HG03342 (cell line): ENCODE measurements around the gene SAMD1.
A peak's percentile ranks its signal among the peaks of the same experiment; 100 is the strongest.

Experiments
- ATAC-seq: cut with Tn5 transposase; IDR thresholded peaks from one replicate; pipeline ENCODE4 v1.9.1; 2021; ENCODE audit warnings: mild to moderate bottlenecking, moderate library complexity; ENCODE audit not compliant: unreplicated experiment

SAMD1 gene

DNA sequence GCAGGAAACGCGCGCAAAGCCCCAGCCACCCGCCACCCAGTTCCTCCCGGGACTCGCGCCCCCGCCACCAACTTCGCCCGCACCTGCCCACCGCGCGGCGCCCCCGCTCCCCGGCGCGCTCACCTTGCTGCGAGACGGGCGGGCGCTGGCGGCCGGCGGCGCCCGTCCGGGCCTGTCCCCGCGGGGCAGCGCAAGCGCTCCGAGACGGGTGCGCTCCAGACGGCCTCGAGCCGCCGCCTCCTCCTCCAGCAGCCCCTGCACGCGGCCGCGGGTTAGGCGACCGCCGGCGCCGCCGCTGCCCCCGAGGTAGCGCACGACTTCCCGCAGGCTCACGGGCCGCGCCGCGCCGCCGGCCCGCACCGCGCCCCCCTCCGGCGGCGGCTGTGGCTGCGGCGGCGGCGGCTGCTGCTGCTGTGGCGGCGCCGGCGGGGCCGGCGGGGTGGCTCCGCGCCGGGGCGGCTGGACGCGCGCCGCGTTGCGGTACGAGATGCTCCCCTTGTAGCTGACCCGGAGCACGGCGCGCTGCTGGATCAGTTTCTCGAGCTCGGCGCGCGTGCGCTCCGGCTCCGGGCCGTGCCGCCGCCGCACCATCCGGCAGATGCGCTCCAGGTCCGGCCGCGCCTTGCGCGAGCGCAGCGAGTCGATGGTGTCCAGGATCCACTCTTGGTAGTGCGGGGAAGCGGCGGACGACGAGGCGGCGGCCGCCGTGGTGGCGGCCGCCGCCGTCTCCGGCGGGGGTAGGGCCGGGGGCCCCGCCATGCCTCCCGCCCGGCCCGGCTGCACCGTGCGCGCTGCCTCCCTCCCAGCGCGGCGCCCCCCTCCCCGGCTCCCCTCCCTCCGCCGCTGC, 666 bp downstream of the SAMD1 start:
- peak; percentile 27 for ATAC-seq

DNA sequence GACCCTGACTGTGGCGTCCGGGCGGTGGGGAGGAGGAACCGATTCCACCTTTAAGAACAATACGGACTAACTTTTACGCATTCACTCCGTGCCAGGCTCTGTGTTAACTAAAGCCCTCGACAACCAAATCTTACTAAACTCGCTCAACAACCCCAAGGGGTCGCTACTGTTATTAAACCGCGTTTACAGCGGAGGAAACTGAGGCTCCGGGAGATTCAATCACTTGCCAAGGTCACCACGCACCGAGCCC, 1.2 kb downstream of the SAMD1 start:
- no peak for ATAC-seq

- ATAC-seq = no peak
Observed at GRCh38 chr19:14088634-14089411, 1.7 kb downstream of the SAMD1 start.

- no peak for ATAC-seq
Observed at GRCh38 chr19:14086098-14086497, 4.5 kb downstream of the SAMD1 start.

DNA sequence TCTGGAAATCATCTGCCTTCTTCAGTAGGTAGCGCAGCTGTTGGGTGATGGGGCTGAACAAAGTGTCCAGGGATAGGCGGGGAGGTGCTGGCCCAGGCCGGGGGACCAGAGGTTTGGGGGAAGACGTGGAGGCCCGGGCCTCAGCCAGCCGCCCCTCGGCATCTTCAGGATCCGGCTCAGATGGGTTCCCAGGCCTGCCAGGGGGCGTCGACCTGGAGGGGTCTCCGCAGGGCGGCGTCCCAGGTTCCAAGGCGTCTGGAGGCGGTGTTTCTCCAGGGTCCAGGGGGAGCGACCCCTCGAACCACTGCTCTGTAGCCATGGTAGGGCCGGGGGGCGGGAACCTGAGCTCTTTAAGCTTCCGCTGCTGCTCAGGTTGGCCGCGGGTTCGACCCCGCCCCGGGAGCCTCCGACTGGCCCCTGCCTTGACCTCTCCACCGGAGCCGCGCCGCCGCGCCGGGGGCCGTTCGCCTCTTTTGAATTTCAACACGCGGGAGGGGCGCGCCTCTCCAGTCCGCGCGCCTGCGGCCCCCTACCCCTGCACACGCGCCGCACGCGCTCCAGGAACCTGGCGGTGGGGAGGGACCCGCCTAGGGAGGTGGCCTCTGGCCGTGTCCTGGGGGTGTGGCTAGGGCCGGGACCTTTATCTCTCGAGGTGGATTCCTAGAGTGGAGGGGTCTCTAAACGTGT, 5.1 kb downstream of the SAMD1 start, which contains the start of gene C19orf67:
TSS of gene C19orf67 (minus strand) at position 475 of the 687 bp plus-strand sequence. CDS start at position 319, 156 bp downstream.
- no peak for ATAC-seq

DNA sequence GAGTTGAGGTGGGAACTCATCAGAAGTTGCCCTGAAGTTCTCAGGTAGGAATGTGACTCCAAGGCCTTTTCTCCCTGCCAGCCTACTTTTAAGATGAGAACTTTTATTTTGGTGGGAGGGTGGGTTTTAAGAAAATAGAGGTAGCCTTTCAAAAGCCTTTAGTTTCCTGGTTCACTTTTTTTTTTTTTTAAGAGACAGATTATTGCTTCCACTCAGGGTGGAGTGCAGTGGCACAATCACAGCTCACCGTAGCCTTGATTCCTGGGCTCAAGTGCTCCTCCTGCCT, 7.9 kb downstream of the SAMD1 start:
- no peak for ATAC-seq

DNA sequence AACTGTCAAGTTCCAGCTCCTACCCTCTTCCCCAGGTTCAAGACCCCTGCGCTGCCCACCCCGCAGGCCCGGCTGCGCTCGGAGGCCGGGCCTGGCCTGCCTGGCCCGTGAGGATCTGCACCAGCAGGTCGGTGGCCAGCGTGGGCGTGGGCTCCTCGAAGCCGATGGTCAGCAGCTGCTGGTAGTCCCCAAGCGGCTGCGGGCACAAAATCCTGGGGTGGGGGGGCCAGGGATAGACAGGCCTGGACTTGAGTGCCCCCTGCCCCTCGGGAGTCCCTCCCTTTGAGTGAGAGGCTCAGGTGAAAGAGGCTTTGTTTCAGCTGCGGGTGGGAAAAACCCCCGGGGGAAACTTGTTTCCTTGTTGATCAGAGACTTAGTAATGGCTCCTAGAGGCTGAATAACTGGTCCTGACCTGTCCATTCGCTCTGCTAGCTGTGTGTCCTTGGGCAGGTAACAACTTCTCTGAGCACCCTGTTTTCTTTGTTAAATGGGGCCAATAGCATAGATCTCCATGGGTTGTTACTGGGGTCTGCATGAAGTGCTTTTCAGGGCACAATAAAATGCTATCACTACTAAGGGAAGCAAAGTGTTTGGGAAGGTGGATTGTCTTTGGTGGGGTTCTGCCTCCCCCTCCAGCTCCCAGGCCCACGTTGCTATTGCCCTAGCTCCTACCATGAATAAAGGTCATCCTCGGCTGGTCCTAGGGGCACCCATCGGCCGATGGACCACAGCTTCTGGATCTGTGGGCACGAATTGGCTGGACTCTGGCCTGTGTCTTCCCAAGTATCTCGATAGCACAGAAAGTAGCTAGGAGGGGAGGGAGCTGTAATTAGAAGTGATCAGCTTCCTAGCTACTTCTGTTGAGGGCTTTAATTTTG, 8.5 kb downstream of the SAMD1 start:
- peak; percentile 3 for ATAC-seq

- ATAC-seq = peak; percentile 85
Observed at GRCh38 chr19:14080887-14081796, 9.4 kb downstream of the SAMD1 start.

- ATAC-seq = no peak
Observed at GRCh38 chr19:14078411-14078810, 12.1 kb downstream of the SAMD1 start.

DNA sequence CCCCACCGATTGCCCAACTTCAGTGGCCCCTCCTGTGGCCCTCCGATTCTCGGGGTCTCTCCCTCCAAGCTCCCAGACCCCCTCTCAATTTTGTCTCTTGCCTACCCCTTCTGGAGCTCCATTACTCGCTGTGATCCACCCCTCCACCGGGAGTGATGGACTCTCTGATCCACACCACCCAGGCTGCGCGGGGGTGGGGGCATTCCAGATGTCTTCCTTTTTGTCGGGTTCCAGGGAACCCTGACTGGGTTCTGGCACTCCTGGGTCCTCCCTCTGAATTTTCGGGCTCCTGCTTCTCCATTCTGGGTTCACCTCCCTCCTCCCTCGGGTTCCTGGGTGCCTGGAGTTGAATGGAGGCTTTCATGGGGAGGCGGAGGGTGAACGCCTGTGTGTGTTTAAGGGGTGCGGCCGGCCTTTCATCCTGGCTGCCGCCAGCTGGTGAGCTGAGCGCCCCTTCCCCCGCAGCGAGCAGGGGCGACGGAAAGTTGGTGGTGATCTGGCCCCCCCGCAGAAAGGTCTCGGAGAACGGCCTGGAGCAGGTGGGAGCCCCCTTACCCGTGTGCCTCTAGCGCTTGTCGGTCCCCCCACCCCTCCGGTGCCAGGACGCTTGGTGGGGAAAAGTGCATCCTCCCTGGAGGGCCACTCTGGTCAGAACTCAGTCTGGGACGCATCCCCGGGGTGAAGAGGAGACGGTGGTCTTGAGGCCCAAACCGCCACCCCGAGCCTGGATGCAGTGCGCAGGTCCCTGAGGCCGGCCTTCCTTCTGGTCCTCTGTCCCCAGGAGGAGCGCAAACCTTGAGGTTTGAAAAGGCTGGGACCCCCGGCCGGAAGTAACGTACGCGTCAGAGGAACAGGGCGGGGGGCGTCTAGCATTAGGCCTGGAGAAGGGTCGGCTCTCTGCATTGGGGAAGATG, 16.4 kb downstream of the SAMD1 start:
- no peak for ATAC-seq

- ATAC-seq = no peak
Observed at GRCh38 chr19:14073261-14073924, 17.2 kb downstream of the SAMD1 start.

- ATAC-seq = no peak
Observed at GRCh38 chr19:14072535-14073260, 17.9 kb downstream of the SAMD1 start, which contains the start of gene MISP3. MISP3 (plus strand) TSS chr19:14072786; CDS start chr19:14073310, 524 bp downstream.

DNA sequence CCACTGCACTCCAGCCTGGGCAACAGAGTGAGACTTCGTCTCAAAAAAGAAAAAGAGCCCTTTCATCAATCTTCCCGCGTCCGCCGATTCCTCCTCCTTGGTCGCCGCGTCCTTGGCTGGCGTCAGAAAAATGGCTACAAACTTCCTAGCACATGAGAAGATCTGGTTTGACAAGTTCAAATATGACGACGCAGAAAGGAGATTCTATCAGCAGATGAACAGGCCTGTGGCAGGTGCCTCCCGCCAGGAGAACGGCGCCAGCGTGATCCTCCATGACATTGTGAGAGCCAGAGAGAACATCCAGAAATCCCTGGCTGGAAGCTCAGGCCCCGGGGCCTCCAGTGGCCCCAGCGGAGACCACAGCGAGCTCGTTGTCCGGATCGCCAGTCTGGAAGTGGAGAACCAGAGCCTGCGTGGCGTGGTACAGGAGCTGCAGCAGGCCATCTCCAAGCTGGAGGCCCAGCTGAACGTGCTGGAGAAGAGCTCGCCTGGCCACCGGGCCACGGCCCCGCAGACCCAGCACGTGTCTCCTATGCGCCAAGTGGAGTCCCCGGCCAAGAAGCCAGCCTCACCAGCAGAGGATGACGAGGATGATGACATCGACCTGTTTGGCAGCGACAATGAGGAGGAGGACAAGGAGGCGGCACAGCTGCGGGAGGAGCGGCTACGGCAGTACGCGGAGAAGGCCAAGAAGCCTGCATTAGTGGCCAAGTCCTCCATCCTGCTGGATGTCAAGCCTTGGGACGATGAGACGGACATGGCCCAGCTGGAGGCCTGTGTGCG, 20.1 kb downstream of the SAMD1 start:
- ATAC-seq = no peak

DNA sequence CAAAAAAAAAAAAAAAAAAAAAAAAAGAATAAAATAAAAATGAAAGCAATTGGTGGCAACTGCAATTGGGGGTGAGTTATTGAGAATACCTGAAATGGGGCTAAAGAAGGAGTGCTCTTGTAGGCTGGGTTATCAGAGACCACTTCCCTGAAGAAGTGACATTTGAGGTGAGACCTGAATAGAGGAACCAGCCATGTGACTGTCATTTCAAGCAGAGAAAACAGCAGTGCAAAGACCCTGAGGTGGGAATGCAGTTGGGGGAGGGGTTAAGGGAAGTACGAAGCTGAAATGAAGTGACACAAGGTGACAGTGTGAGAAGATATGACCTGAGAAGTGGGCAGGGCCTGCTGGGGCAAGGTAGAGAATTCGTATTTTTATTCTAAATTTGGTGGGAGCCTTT, 24.4 kb downstream of the SAMD1 start:
- no peak for ATAC-seq

DNA sequence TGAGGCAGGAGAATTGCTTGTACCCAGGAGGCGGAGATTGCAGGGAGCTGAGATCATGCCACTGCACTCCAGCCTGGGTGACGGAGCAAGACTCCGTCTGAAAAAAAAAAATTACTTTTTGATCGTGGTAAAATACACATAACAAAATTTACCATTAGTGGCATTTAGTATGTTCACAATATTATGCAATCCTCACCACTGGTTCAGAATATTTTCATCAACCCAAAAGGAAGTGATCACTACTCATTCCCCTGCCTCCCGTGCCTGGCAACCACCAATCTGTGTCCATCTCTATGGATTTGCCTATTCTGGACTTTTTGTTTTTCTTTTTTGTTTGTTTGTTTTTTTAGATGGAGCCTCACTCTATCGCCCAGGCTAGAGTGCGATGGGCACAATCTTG, 27.4 kb downstream of the SAMD1 start:
- no peak for ATAC-seq

DNA sequence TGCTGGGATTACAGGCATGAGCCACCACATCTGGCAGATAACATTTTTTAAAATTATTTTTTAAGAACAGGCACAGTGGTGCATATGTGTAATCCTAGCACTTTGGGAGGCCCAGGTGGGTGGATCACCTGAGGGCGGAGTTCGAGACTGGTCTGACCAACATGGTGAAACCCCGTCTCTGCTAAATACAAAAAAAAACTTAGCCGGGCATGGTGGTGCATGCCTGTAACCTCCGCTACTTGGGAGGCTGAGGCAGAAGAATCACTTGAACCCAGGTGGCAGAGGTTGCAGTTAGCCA, 28.0 kb downstream of the SAMD1 start:
- ATAC-seq = no peak
